ENCODE data around the gene MYL9.
A peak's percentile ranks its signal among the peaks of the same experiment; 100 is the strongest.

The MYL9 gene

GRCh38 chr20:36523341-36523740, 18.0 kb upstream of the MYL9 start:
- no peak for DNase-seq
- in situ Hi-C loops (cut with HindIII; ENCODE audit: low pct_ligation_motif_present, low pct_unique_long_range_greater_than_20kb, low sequenced_read_pairs) = no loop called here

GRCh38 chr20:36525620-36526365, 15.5 kb upstream of the MYL9 start:
- in situ Hi-C loops (cut with HindIII; ENCODE audit: low pct_ligation_motif_present, low pct_unique_long_range_greater_than_20kb, low sequenced_read_pairs) = no loop called here
- no peak for DNase-seq

GRCh38 chr20:36526521-36527011, 14.8 kb upstream of the MYL9 start:
- in situ Hi-C loops (cut with HindIII; ENCODE audit: low pct_ligation_motif_present, low pct_unique_long_range_greater_than_20kb, low sequenced_read_pairs) = no loop called here
- DNase-seq = no peak

- in situ Hi-C loops (cut with HindIII; ENCODE audit: low pct_ligation_motif_present, low pct_unique_long_range_greater_than_20kb, low sequenced_read_pairs) = no loop called here
- DNase-seq = no peak
These were observed 13.8 kb upstream of the MYL9 start for GRCh38 chr20:36527331-36528125.

- in situ Hi-C loops (cut with HindIII; ENCODE audit: low pct_ligation_motif_present, low pct_unique_long_range_greater_than_20kb, low sequenced_read_pairs) = no loop called here
- no peak for DNase-seq
These were observed 13.0 kb upstream of the MYL9 start for GRCh38 chr20:36528176-36528874.

- no peak for DNase-seq
- in situ Hi-C loops (cut with HindIII; ENCODE audit: low pct_ligation_motif_present, low pct_unique_long_range_greater_than_20kb, low sequenced_read_pairs) = no loop called here
These were observed 12.4 kb upstream of the MYL9 start for GRCh38 chr20:36528875-36529417.

- DNase-seq = no peak
- in situ Hi-C loops (cut with HindIII; ENCODE audit: low pct_ligation_motif_present, low pct_unique_long_range_greater_than_20kb, low sequenced_read_pairs) = no loop called here
These were observed 8.9 kb upstream of the MYL9 start for GRCh38 chr20:36532388-36532787.

GRCh38 chr20:36532822-36533221, 8.5 kb upstream of the MYL9 start:
- in situ Hi-C loops (cut with HindIII; ENCODE audit: low pct_ligation_motif_present, low pct_unique_long_range_greater_than_20kb, low sequenced_read_pairs) = no loop called here
- DNase-seq = no peak

- no peak for DNase-seq
- in situ Hi-C loops (cut with HindIII; ENCODE audit: low pct_ligation_motif_present, low pct_unique_long_range_greater_than_20kb, low sequenced_read_pairs) = no loop called here
These were observed 3.1 kb upstream of the MYL9 start for GRCh38 chr20:36538026-36538722.

- in situ Hi-C loops (cut with HindIII; ENCODE audit: low pct_ligation_motif_present, low pct_unique_long_range_greater_than_20kb, low sequenced_read_pairs) = no loop called here
- DNase-seq = no peak
These were observed 638 bp upstream of the MYL9 start for GRCh38 chr20:36540551-36541211.

GRCh38 chr20:36541768-36542488, 609 bp downstream of the MYL9 start:
- in situ Hi-C loops (cut with HindIII; ENCODE audit: low pct_ligation_motif_present, low pct_unique_long_range_greater_than_20kb, low sequenced_read_pairs) = no loop called here

GRCh38 chr20:36542516-36543183, 1.3 kb downstream of the MYL9 start:
- in situ Hi-C loops (cut with HindIII; ENCODE audit: low pct_ligation_motif_present, low pct_unique_long_range_greater_than_20kb, low sequenced_read_pairs) = no loop called here
- no peak for DNase-seq

More at GRCh38 chr20:36541768-36542488, 609 bp downstream of the MYL9 start:
- DNase-seq = peak; percentile 47

- DNase-seq = no peak
- in situ Hi-C loops (cut with HindIII; ENCODE audit: low pct_ligation_motif_present, low pct_unique_long_range_greater_than_20kb, low sequenced_read_pairs) = no loop called here
These were observed 2.1 kb downstream of the MYL9 start for GRCh38 chr20:36543184-36544133.

GRCh38 chr20:36544134-36545018, 3.1 kb downstream of the MYL9 start:
- DNase-seq = peak; percentile 22
- in situ Hi-C loops (cut with HindIII; ENCODE audit: low pct_ligation_motif_present, low pct_unique_long_range_greater_than_20kb, low sequenced_read_pairs) = no loop called here
